Measurements from ENCODE around the gene CETP. TPM values are rescaled to one million over a fixed set of nuclear protein-coding genes. Genes with fewer than 3 reads are reported as not detected.
A peak's percentile ranks its signal among the peaks of the same experiment; 100 is the strongest.
"Not testable (repeated sequence)": the region's sequence is repeated elsewhere in the genome, so short reads cannot be mapped to it uniquely, and the experiment has no call there.

Gene CETP
- total RNA-seq, 1 donor from 2014 or later = not detected

GRCh38 chr16:56932721-56933619 is 28.8 kb upstream of the CETP start:
- peaks cover 15% of the 10 kb centered on the region for H3K36me3 Mint-ChIP-seq (ENCODE audit: low read depth, unreplicated experiment)
- peak overlapping the region; percentile 97 for H3K9ac ChIP-seq (ENCODE audit: low read length)
- H3K9me3 Mint-ChIP-seq (ENCODE audit: unreplicated experiment) = no peaks in the 10 kb centered on the region
- H2AFZ ChIP-seq (ENCODE audit: low read depth, low read length) = no peak overlapping the region
- H3K4me2 ChIP-seq (ENCODE audit: low read length) = peak overlapping the region; percentile 91
- H3K27me3 ChIP-seq (ENCODE audit: insufficient read depth, low read length) = no peaks in the 10 kb centered on the region
- peaks cover 24% of the 10 kb centered on the region for H3K4me1 Mint-ChIP-seq (ENCODE audit: low read depth, unreplicated experiment)
- H3K4me1 ChIP-seq (ENCODE audit: insufficient read depth, low read length) = peaks cover 10% of the 10 kb centered on the region
- peak overlapping the region; percentile 95 for H3K4me3 Mint-ChIP-seq (ENCODE audit: unreplicated experiment)
- FAIRE-seq (no peak), DNase-seq (ENCODE audit: low read depth) (peak; percentile 48)
- no peak for TF ChIP-seq CTCF (IDR thresholded peaks at IDR 0.05; ENCODE audit: insufficient read depth, low read depth, low read length)
- TF ChIP-seq EZH2 (IDR thresholded peaks at IDR 0.05; ENCODE audit: insufficient read depth, low read length) = no peak
- no peaks in the 10 kb centered on the region for H3K27me3 Mint-ChIP-seq (ENCODE audit: low read depth, unreplicated experiment)
- peak overlapping the region; percentile 98 for H3K27ac Mint-ChIP-seq (ENCODE audit: unreplicated experiment)
- peak overlapping the region; percentile 85 for H3K4me3 ChIP-seq (ENCODE audit: insufficient read depth, low read depth, low read length)
- peaks cover 37% of the 10 kb centered on the region for H3K36me3 ChIP-seq (ENCODE audit: insufficient read depth, low read length)
- H3K79me2 ChIP-seq (ENCODE audit: insufficient read depth, low read length) = peaks cover 60% of the 10 kb centered on the region
- no peaks in the 10 kb centered on the region for H3K9me3 ChIP-seq (ENCODE audit: insufficient read depth, low read depth, low read length)
- peak overlapping the region; percentile 91 for H3K27ac ChIP-seq (ENCODE audit: low read depth, low read length)
- peaks cover 57% of the 10 kb centered on the region for H4K20me1 ChIP-seq (ENCODE audit: insufficient read depth, low read length)

- no peak for FAIRE-seq
- Mint-ChIP-seq H3K36me3 (ENCODE audit: low read depth, unreplicated experiment) (peaks cover 22% of the 10 kb centered on the region), H3K4me1 (ENCODE audit: low read depth, unreplicated experiment) (peaks cover 31% of the 10 kb centered on the region), H3K27me3 (ENCODE audit: low read depth, unreplicated experiment) (no peaks in the 10 kb centered on the region), H3K9me3 (ENCODE audit: unreplicated experiment) (no peaks in the 10 kb centered on the region), H3K4me3 (ENCODE audit: unreplicated experiment) (peak overlapping the region; percentile 95), H3K27ac (ENCODE audit: unreplicated experiment) (peak overlapping the region; percentile 98)
- H3K27me3 ChIP-seq (ENCODE audit: insufficient read depth, low read length) = no peaks in the 10 kb centered on the region
- no peaks in the 10 kb centered on the region for H3K9me3 ChIP-seq (ENCODE audit: insufficient read depth, low read depth, low read length)
- no peak for TF ChIP-seq CTCF (IDR thresholded peaks at IDR 0.05; ENCODE audit: insufficient read depth, low read depth, low read length)
- TF ChIP-seq EZH2 (IDR thresholded peaks at IDR 0.05; ENCODE audit: insufficient read depth, low read length) = no peak
- H3K27ac ChIP-seq (ENCODE audit: low read depth, low read length) = peak overlapping the region; percentile 6
- peaks cover 67% of the 10 kb centered on the region for H4K20me1 ChIP-seq (ENCODE audit: insufficient read depth, low read length)
- H3K79me2 ChIP-seq (ENCODE audit: insufficient read depth, low read length) = peaks cover 69% of the 10 kb centered on the region
- DNase-seq (ENCODE audit: low read depth) = no peak
- peak overlapping the region; percentile 91 for H3K4me2 ChIP-seq (ENCODE audit: low read length)
- H3K4me3 ChIP-seq (ENCODE audit: insufficient read depth, low read depth, low read length) = peak overlapping the region; percentile 85
- H3K4me1 ChIP-seq (ENCODE audit: insufficient read depth, low read length) = peaks cover 10% of the 10 kb centered on the region
- H3K9ac ChIP-seq (ENCODE audit: low read length) = peak overlapping the region; percentile 97
- peaks cover 46% of the 10 kb centered on the region for H3K36me3 ChIP-seq (ENCODE audit: insufficient read depth, low read length)
- no peak overlapping the region for H2AFZ ChIP-seq (ENCODE audit: low read depth, low read length)
These were observed 27.7 kb upstream of the CETP start for GRCh38 chr16:56933828-56934598.

- not testable (repeated sequence) for H2AFZ ChIP-seq (ENCODE audit: low read depth, low read length); H3K9me3 ChIP-seq (ENCODE audit: insufficient read depth, low read depth, low read length); DNase-seq (ENCODE audit: low read depth); H3K9me3 Mint-ChIP-seq (ENCODE audit: unreplicated experiment); H3K27me3 Mint-ChIP-seq (ENCODE audit: low read depth, unreplicated experiment); H3K27ac ChIP-seq (ENCODE audit: low read depth, low read length); H3K27me3 ChIP-seq (ENCODE audit: insufficient read depth, low read length); FAIRE-seq
- H3K27ac Mint-ChIP-seq (ENCODE audit: unreplicated experiment) = peak overlapping the region; percentile 98
- H3K4me1 ChIP-seq (ENCODE audit: insufficient read depth, low read length) = peaks cover 10% of the 10 kb centered on the region
- H3K4me1 Mint-ChIP-seq (ENCODE audit: low read depth, unreplicated experiment) = peaks cover 38% of the 10 kb centered on the region
- peaks cover 74% of the 10 kb centered on the region for H4K20me1 ChIP-seq (ENCODE audit: insufficient read depth, low read length)
- H3K4me3 ChIP-seq (ENCODE audit: insufficient read depth, low read depth, low read length) = peak overlapping the region; percentile 85
- H3K4me2 ChIP-seq (ENCODE audit: low read length) = peak overlapping the region; percentile 91
- peaks cover 74% of the 10 kb centered on the region for H3K79me2 ChIP-seq (ENCODE audit: insufficient read depth, low read length)
- H3K4me3 Mint-ChIP-seq (ENCODE audit: unreplicated experiment) = peak overlapping the region; percentile 95
- H3K9ac ChIP-seq (ENCODE audit: low read length) = peak overlapping the region; percentile 97
- H3K36me3 Mint-ChIP-seq (ENCODE audit: low read depth, unreplicated experiment) = peaks cover 26% of the 10 kb centered on the region
- H3K36me3 ChIP-seq (ENCODE audit: insufficient read depth, low read length) = peaks cover 53% of the 10 kb centered on the region
These were observed 27.1 kb upstream of the CETP start for GRCh38 chr16:56934599-56935145.

All from astrocyte (in vitro differentiated cells and primary cell).